Measurements from ENCODE around the gene RXRA. TPM values are rescaled to one million over a fixed set of nuclear protein-coding genes. Genes with fewer than 3 reads are reported as not detected.

The RXRA gene
- polyA plus RNA-seq, 1 donor from 2014 or later, result 2.7 TPM

GRCh38 chr9:134380542-134381271 is 54.5 kb downstream of the RXRA start:
- H3K9me3 ChIP-seq (ENCODE audit: low read length), result no peaks in the 10 kb centered on the region
- TF ChIP-seq RAD21 (conservative IDR thresholded peaks at IDR 0.05), result no peak
- no peak for TF ChIP-seq REST (IDR thresholded peaks at IDR 0.05; ENCODE audit: borderline replicate concordance)
- no peak for TF ChIP-seq TAF1 (IDR thresholded peaks at IDR 0.05; ENCODE audit: low read depth)
- no peak for TF ChIP-seq POLR2AphosphoS5 (IDR thresholded peaks at IDR 0.05)
- no peak for TF ChIP-seq EP300 (conservative IDR thresholded peaks at IDR 0.05; ENCODE audit: poor library complexity, severe bottlenecking)
- no peak for TF ChIP-seq EZH2 (IDR thresholded peaks at IDR 0.05; ENCODE audit: borderline replicate concordance, insufficient read depth, low read length, poor library complexity, severe bottlenecking)
- no peak for TF ChIP-seq MXI1 (conservative IDR thresholded peaks at IDR 0.05; ENCODE audit: poor library complexity, severe bottlenecking)
- no peak for TF ChIP-seq CTCF (IDR thresholded peaks at IDR 0.05; ENCODE audit: poor library complexity, severe bottlenecking)
- TF ChIP-seq SMC3 (conservative IDR thresholded peaks at IDR 0.05; ENCODE audit: poor library complexity), result no peak
- no peak overlapping the region for H2AFZ ChIP-seq (ENCODE audit: low read depth, low read length)
- no peak overlapping the region for H3K9ac ChIP-seq (ENCODE audit: low read length)
- no peaks in the 10 kb centered on the region for H3K79me2 ChIP-seq (replicated peaks; ENCODE audit: insufficient read depth, low read length)
- H3K27ac ChIP-seq (ENCODE audit: low read length), result no peak overlapping the region
- no peak overlapping the region for H3K4me2 ChIP-seq (ENCODE audit: low read length)
- H3K27me3 ChIP-seq (ENCODE audit: insufficient read depth, low read depth, low read length), result no peaks in the 10 kb centered on the region
- H3K36me3 ChIP-seq (ENCODE audit: insufficient read depth, low read length), result no peaks in the 10 kb centered on the region
- no peaks in the 10 kb centered on the region for H3F3A ChIP-seq (ENCODE audit: insufficient read depth, low read length, poor library complexity, severe bottlenecking)
- no peaks in the 10 kb centered on the region for H4K20me1 ChIP-seq (ENCODE audit: insufficient read depth)
- no peaks in the 10 kb centered on the region for H3K9me2 ChIP-seq (ENCODE audit: insufficient read depth, low read length)
- no peak overlapping the region for H3K4me3 ChIP-seq (ENCODE audit: low read length)

GRCh38 chr9:134381272-134381661 is 55.0 kb downstream of the RXRA start:
- no peaks in the 10 kb centered on the region for H3K9me2 ChIP-seq (ENCODE audit: insufficient read depth, low read length)
- H3K9ac ChIP-seq (ENCODE audit: low read length), result no peak overlapping the region
- H3K9me3 ChIP-seq (ENCODE audit: low read length), result no peaks in the 10 kb centered on the region
- no peaks in the 10 kb centered on the region for H3K36me3 ChIP-seq (ENCODE audit: insufficient read depth, low read length)
- TF ChIP-seq MXI1 (conservative IDR thresholded peaks at IDR 0.05; ENCODE audit: poor library complexity, severe bottlenecking) (no peak), SMC3 (conservative IDR thresholded peaks at IDR 0.05; ENCODE audit: poor library complexity) (no peak), REST (IDR thresholded peaks at IDR 0.05; ENCODE audit: borderline replicate concordance) (no peak), EZH2 (IDR thresholded peaks at IDR 0.05; ENCODE audit: borderline replicate concordance, insufficient read depth, low read length, poor library complexity, severe bottlenecking) (no peak), POLR2AphosphoS5 (IDR thresholded peaks at IDR 0.05) (no peak), CTCF (IDR thresholded peaks at IDR 0.05; ENCODE audit: poor library complexity, severe bottlenecking) (no peak), TAF1 (IDR thresholded peaks at IDR 0.05; ENCODE audit: low read depth) (no peak)
- H4K20me1 ChIP-seq (ENCODE audit: insufficient read depth), result no peaks in the 10 kb centered on the region
- H3K4me2 ChIP-seq (ENCODE audit: low read length), result no peak overlapping the region
- no peak overlapping the region for H3K27ac ChIP-seq (ENCODE audit: low read length)
- no peak overlapping the region for H2AFZ ChIP-seq (ENCODE audit: low read depth, low read length)
- no peaks in the 10 kb centered on the region for H3K79me2 ChIP-seq (replicated peaks; ENCODE audit: insufficient read depth, low read length)
- no peaks in the 10 kb centered on the region for H3K27me3 ChIP-seq (ENCODE audit: insufficient read depth, low read depth, low read length)
- no peaks in the 10 kb centered on the region for H3F3A ChIP-seq (ENCODE audit: insufficient read depth, low read length, poor library complexity, severe bottlenecking)
- H3K4me3 ChIP-seq (ENCODE audit: low read length), result no peak overlapping the region
